Spleen (tissue), 11 donors: ENCODE results near the gene RAB7A. TPM values are rescaled to one million over a fixed set of nuclear protein-coding genes. Genes with fewer than 3 reads are reported as not detected.

Experiments
- DNase-seq: peaks from one replicate; pipeline ENCODE4 v3.0.0-alpha.2; 2020
- H3K27ac ChIP-seq, 8 donors: fragments of 200-600 bp; sonication (generic) in 7 of 8; 1 replicate in 4 of 8; 2 replicates in 4 of 8; pipeline versions ENCODE4 v1.5.0 to v1.8.0; 2016 to 2021; ENCODE audit warnings: inconsistent platforms in 4 of 8, mild to moderate bottlenecking in 4 of 8, moderate library complexity in 1 of 8
- H3K27me3 ChIP-seq, 7 donors: fragments of 200-600 bp; sonication (generic) in 6 of 7; replicated peaks in 1 of 7; 1 replicate in 4 of 7; 2 replicates in 3 of 7; pipeline versions ENCODE4 v1.5.0 to v1.8.0; 2016 to 2021; ENCODE audit warnings: inconsistent platforms in 3 of 7, mild to moderate bottlenecking in 1 of 7
- H3K36me3 ChIP-seq, 6 donors: fragments of 200-600 bp; sonication (generic) in 5 of 6; 1 replicate in 4 of 6; 2 replicates in 2 of 6; pipeline versions ENCODE4 v1.5.0 to v1.8.0; 2016 to 2021; ENCODE audit warnings: inconsistent platforms in 2 of 6
- H3K4me1 ChIP-seq, 6 donors: fragments of 200-600 bp; sonication (generic) in 5 of 6; 1 replicate in 3 of 6; 2 replicates in 3 of 6; pipeline versions ENCODE4 v1.5.0 to v1.8.0; 2016 to 2021; ENCODE audit warnings: inconsistent platforms in 3 of 6
- H3K4me3 ChIP-seq, 8 donors: fragments of 200-600 bp; sonication (generic) in 7 of 8; 1 replicate in 4 of 8; 2 replicates in 4 of 8; pipeline versions ENCODE4 v1.5.0 to v1.8.0; 2016 to 2021; ENCODE audit warnings: inconsistent platforms in 4 of 8, mild to moderate bottlenecking in 4 of 8, moderate library complexity in 2 of 8
- H3K9me3 ChIP-seq, 8 donors: fragments of 200-600 bp; sonication (generic) in 7 of 8; 1 replicate in 4 of 8; 2 replicates in 4 of 8; pipeline versions ENCODE4 v1.5.0 to v1.8.0; 2016 to 2021; ENCODE audit warnings: inconsistent platforms in 4 of 8
- CTCF ChIP-seq, 11 experiments: fragments of 200-600 bp in 7 of 11; fragments of 450-650 bp in 4 of 11; sonication (generic) in 4 of 11; IDR thresholded peaks in 8 of 11; conservative IDR thresholded peaks in 3 of 11; 1 replicate in 7 of 11; 2 replicates in 4 of 11; pipeline versions ENCODE4 v1.4.0 to v1.8.0; 2016 to 2021; ENCODE audit warnings: antibody characterized with exemption in 11 of 11, inconsistent platforms in 4 of 11, mild to moderate bottlenecking in 1 of 11
- POLR2A ChIP-seq, 3 donors: fragments of 450-650 bp; IDR thresholded peaks; one replicate each; pipeline ENCODE4 v1.5.1; 2017; ENCODE audit warnings: antibody characterized with exemption in 3 of 3, mild to moderate bottlenecking in 1 of 3
- POLR2AphosphoS5 ChIP-seq, 3 donors: sonication (generic); formaldehyde crosslinking; IDR thresholded peaks; one replicate each; pipeline ENCODE4 v1.5.1; 2017; ENCODE audit warnings: antibody characterized with exemption in 3 of 3
- whole genome bisulfite sequencing, 5 donors: extraction: QIAGEN DNeasy Blood & Tissue Kit in 3 of 5; methylation state at CpG; one replicate each; pipeline versions ENCODE4 v1.1.5 to v1.1.7; 2013 to 2018; 5-methylcytosine and 5-hydroxymethylcytosine counted together
- intact Hi-C: fragments of 100-400 bp; cut with DNase I; formaldehyde crosslinking; loops from one replicate; pipeline ENCODE4 v1.15.0; 2023; ENCODE audit warnings: low total_unique reads
- polyA plus RNA-seq, 3 donors: library from polyadenylated mRNA; stranded (reverse); fragments of 200-250 nt; gene quantifications; one replicate each; pipeline ENCODE4 v1.2.1, GENCODE V29; 2013
- total RNA-seq, 7 donors: library from RNA; depleted of rRNA in 3 of 7; stranded (reverse); fragments of >200 nt in 3 of 7; fragmentation: NEBNext Ultra II Directional in 4 of 7; extraction: Animal tissue kit (Norgen Biotek cat#: 25700) in 4 of 7; gene quantifications; one replicate each; pipeline versions ENCODE4 v1.1.0 to v1.2.1, GENCODE V29; 2016 to 2021
- donor health status: healthy with polysubstance abuse.
- donor health status: DM: no; HTN: no; CAD: no; lungs with moderate emphysema.
- donor health status: DM: no; HTN: no; CAD: no.
- donor health status: Bipolar disorder and iron deficiency.
- donor health status: healthy.
- donor health status: DM: no; HTN: no; CAD: no.
- donor health status: DM: yes; HTN: yes; CAD: no.

RAB7A gene
- total and polyA plus RNA-seq, 10 donors = 82.3 to 227 (median 150) TPM

- H3K27ac ChIP-seq = peak overlapping the region in 3 of 8 donors; percentile 81 to 83 (median 83)
- 92 to 95% (median 94%) methylated on average over 9 of the region's 9 CpGs for WGBS, 5 donors
- intact Hi-C loops = no loop called here
Observed at GRCh38 chr3:128807186-128807830, 81.3 kb downstream of the RAB7A start.

GRCh38 chr3:128808672-128809071 lies 82.7 kb downstream of the RAB7A start:
- intact Hi-C loops = no loop called here
- 78 to 88% (median 83%) methylated on average over 3 of the region's 3 CpGs for WGBS, 5 donors
- Histone ChIP-seq H3K36me3 (peaks cover 0 to 84% (median 64%) of the 10 kb centered on the region in 6 donors), H3K27ac (peak overlapping the region in 4 of 8 donors; percentile 29 to 83 (median 50)), H3K27me3 (no peaks in the 10 kb centered on the region), H3K4me1 (peaks cover 10 to 83% (median 48%) of the 10 kb centered on the region in 6 donors), H3K9me3 (no peaks in the 10 kb centered on the region), H3K4me3 (no peak overlapping the region)
- DNase-seq = no peak
- no peak for TF ChIP-seq POLR2A (IDR thresholded peaks at IDR 0.05)
- TF ChIP-seq CTCF (IDR thresholded peaks at IDR 0.05 in 8 of 11, conservative IDR thresholded peaks at IDR 0.05 in 3 of 11) = no peak
- no peak for TF ChIP-seq POLR2AphosphoS5 (IDR thresholded peaks at IDR 0.05)

More at GRCh38 chr3:128807186-128807830, 81.3 kb downstream of the RAB7A start:
- H3K9me3 ChIP-seq = no peaks in the 10 kb centered on the region
- H3K27me3 ChIP-seq = no peaks in the 10 kb centered on the region
- H3K4me1 ChIP-seq = peaks cover 14 to 83% (median 52%) of the 10 kb centered on the region in 6 donors
- no peak for DNase-seq
- TF ChIP-seq CTCF (IDR thresholded peaks at IDR 0.05 in 8 of 11, conservative IDR thresholded peaks at IDR 0.05 in 3 of 11) (no peak), POLR2AphosphoS5 (IDR thresholded peaks at IDR 0.05) (peak in 2 of 3 donors; percentile 9 to 16), POLR2A (IDR thresholded peaks at IDR 0.05) (no peak)
- H3K36me3 ChIP-seq = peaks cover 0 to 71% (median 50%) of the 10 kb centered on the region in 6 donors
- H3K4me3 ChIP-seq = no peak overlapping the region

- Histone ChIP-seq H3K27ac (peak overlapping the region in 7 of 8 donors; percentile 15 to 82 (median 68)), H3K36me3 (peaks cover 0 to 100% (median 69%) of the 10 kb centered on the region in 6 donors), H3K27me3 (no peaks in the 10 kb centered on the region), H3K4me3 (no peak overlapping the region), H3K9me3 (no peaks in the 10 kb centered on the region), H3K4me1 (peaks cover 0 to 69% (median 31%) of the 10 kb centered on the region in 6 donors)
- TF ChIP-seq POLR2A (IDR thresholded peaks at IDR 0.05) = no peak
- no peak for TF ChIP-seq CTCF (IDR thresholded peaks at IDR 0.05 in 8 of 11, conservative IDR thresholded peaks at IDR 0.05 in 3 of 11)
- TF ChIP-seq POLR2AphosphoS5 (IDR thresholded peaks at IDR 0.05) = peak in 2 of 3 donors; percentile 68 to 74
- WGBS, 5 donors = 41 to 65% (median 55%) methylated on average over 8 of the region's 8 CpGs
- intact Hi-C loops = no loop called here
- no peak for DNase-seq
Observed at GRCh38 chr3:128813097-128813496, 87.1 kb downstream of the RAB7A start.

- Histone ChIP-seq H3K4me1 (peaks cover 0 to 59% (median 27%) of the 10 kb centered on the region in 6 donors), H3K36me3 (peaks cover 0 to 100% (median 62%) of the 10 kb centered on the region in 6 donors), H3K27ac (peak overlapping the region in 6 of 8 donors; percentile 41 to 82 (median 70)), H3K9me3 (no peaks in the 10 kb centered on the region), H3K4me3 (no peak overlapping the region), H3K27me3 (no peaks in the 10 kb centered on the region)
- 54 to 87% (median 78%) methylated on average over 5 of the region's 5 CpGs for WGBS, 5 donors
- no peak for DNase-seq
- TF ChIP-seq CTCF (IDR thresholded peaks at IDR 0.05 in 8 of 11, conservative IDR thresholded peaks at IDR 0.05 in 3 of 11) = no peak
- no peak for TF ChIP-seq POLR2AphosphoS5 (IDR thresholded peaks at IDR 0.05)
- TF ChIP-seq POLR2A (IDR thresholded peaks at IDR 0.05) = no peak
- intact Hi-C loops = no loop called here
Observed at GRCh38 chr3:128814060-128814459, 88.1 kb downstream of the RAB7A start.
